GM12878 (cell line): ENCODE data around the gene UBXN11. TPM values are rescaled to one million over a fixed set of nuclear protein-coding genes. Genes with fewer than 3 reads are reported as not detected.

Source experiments
- ATAC-seq: fragments of 200-7000 bp; cut with Tn5 transposase; 3 replicates; pipeline ENCODE4 v1.9.1; 2020; ENCODE audit warnings: mild to moderate bottlenecking, moderate library complexity
- BruUV-seq: library from RNA; stranded (reverse); fragments of 400-500 nt; replicated peaks from 2 replicates; lab custom pipeline; 2021; lab: Mats Ljungman, UMichigan
- CTCF ChIA-PET: fragments of 300-600 bp; sonication (Branson Sonifier 250); formaldehyde crosslinking; extraction: SDS; loops from one replicate; lab custom pipeline; 2021; ENCODE audit warnings: inconsistent platforms; lab: Yijun Ruan, JAX
- POLR2A ChIA-PET: fragments of 350-600 bp; formaldehyde crosslinking; extraction: SDS; loops from one replicate; lab custom pipeline; 2021; ENCODE audit warnings: inconsistent platforms; lab: Charles Lee
- RAD21 ChIA-PET: fragments of 300-600 bp; sonication (Branson Sonifier 250); formaldehyde crosslinking; loops from one replicate; lab custom pipeline; 2023; ENCODE audit warnings: antibody characterized with exemption; ENCODE audit not compliant: unreplicated experiment; lab: Charles Lee
- SMC1A ChIA-PET: fragments of 300-600 bp; sonication (Branson Sonifier 250); formaldehyde crosslinking; loops from one replicate; lab custom pipeline; 2023; ENCODE audit not compliant: unreplicated experiment, uncharacterized antibody; lab: Charles Lee
- DNase-seq: peaks from one replicate; pipeline ENCODE4 v3.0.0-alpha.2; 2011; ENCODE audit warnings: low read depth, low spot score
- FAIRE-seq: peaks from 3 replicates; lab custom pipeline; 2011; peaks lifted over from hg19 to GRCh38; lab: Jason Lieb, UNC
- H2AFZ ChIP-seq: 2 replicates; pipeline ENCODE4 v1.6.0; 2011; ENCODE audit warnings: low read depth, low read length, control low read depth; ENCODE audit not compliant: control insufficient read depth
- H3K27ac ChIP-seq: 2 replicates; pipeline ENCODE4 v1.5.1; 2011; ENCODE audit warnings: control low read depth; ENCODE audit not compliant: control insufficient read depth, insufficient read depth
- H3K27me3 ChIP-seq, 2 experiments: replicated peaks in 1 of 2; 2 replicates each; pipeline versions ENCODE4 v1.6.0 to v1.6.1; 2011; ENCODE audit warnings: low read length in 1 of 2; ENCODE audit not compliant: control insufficient read depth in 2 of 2, insufficient read depth in 2 of 2
- H3K36me3 ChIP-seq, 2 experiments: 2 replicates each; pipeline ENCODE4 v1.5.1; 2011; ENCODE audit warnings: low read length in 1 of 2; ENCODE audit not compliant: control insufficient read depth in 2 of 2, insufficient read depth in 2 of 2
- H3K4me1 ChIP-seq: 2 replicates; pipeline ENCODE4 v1.6.1; 2011; ENCODE audit warnings: mild to moderate bottlenecking, low read length, moderate library complexity, mixed read lengths; ENCODE audit not compliant: control insufficient read depth, insufficient read depth
- H3K4me2 ChIP-seq: 2 replicates; pipeline ENCODE4 v1.6.0; 2011; ENCODE audit warnings: control low read depth; ENCODE audit not compliant: control insufficient read depth, insufficient read depth
- H3K4me3 ChIP-seq: fragments of 200-600 bp; sonication (generic); 2 replicates; pipeline ENCODE4 v1.5.1; 2016
- H3K79me2 ChIP-seq: 2 replicates; pipeline ENCODE4 v1.6.0; 2011; ENCODE audit warnings: low read length; ENCODE audit not compliant: control insufficient read depth, insufficient read depth
- H3K9ac ChIP-seq: 2 replicates; pipeline ENCODE4 v1.8.0; 2011; ENCODE audit warnings: low read length, control low read depth, mixed read lengths; ENCODE audit not compliant: control insufficient read depth, insufficient read depth
- H3K9me3 ChIP-seq: replicated peaks from 3 replicates; pipeline ENCODE4 v1.5.1; 2011; ENCODE audit warnings: mild to moderate bottlenecking, low read length; ENCODE audit not compliant: control insufficient read depth, insufficient read depth
- H4K20me1 ChIP-seq: 2 replicates; pipeline ENCODE4 v1.6.0; 2011; ENCODE audit not compliant: control insufficient read depth, insufficient read depth
- BMI1 ChIP-seq: fragments of 450-650 bp; IDR thresholded peaks from 2 replicates; pipeline ENCODE4 v1.6.1; 2016; ENCODE audit warnings: mild to moderate bottlenecking, moderate library complexity, borderline replicate concordance
- CREB1 ChIP-seq: IDR thresholded peaks from 2 replicates; pipeline ENCODE4 v1.6.1; 2012; ENCODE audit warnings: low read depth, mild to moderate bottlenecking, inconsistent platforms
- FOXM1 ChIP-seq: IDR thresholded peaks from 2 replicates; pipeline ENCODE4 v1.6.1; 2012; ENCODE audit warnings: low read depth, mild to moderate bottlenecking, inconsistent platforms, low read length, moderate library complexity
- GATAD2B ChIP-seq: fragments of 450-650 bp; conservative IDR thresholded peaks from 2 replicates; pipeline ENCODE4 v1.6.1; 2017; ENCODE audit warnings: low read depth, mild to moderate bottlenecking, moderate library complexity
- HDAC2 ChIP-seq: fragments of 200-600 bp; sonication (generic); IDR thresholded peaks from 2 replicates; pipeline ENCODE4 v1.6.1; 2017
- IKZF1 ChIP-seq: fragments of 450-650 bp; conservative IDR thresholded peaks from 2 replicates; pipeline ENCODE4 v1.6.1; 2017; ENCODE audit warnings: antibody characterized with exemption, mild to moderate bottlenecking
- IRF4 ChIP-seq: IDR thresholded peaks from 2 replicates; pipeline ENCODE4 v1.6.1; 2011; ENCODE audit warnings: low read depth, low read length
- MXI1 ChIP-seq: fragments of 150-350 bp; IDR thresholded peaks from 2 replicates; pipeline ENCODE4 v1.6.1; 2011; ENCODE audit warnings: low read depth, mild to moderate bottlenecking, inconsistent platforms, low read length, improper control_type of control experiment
- NRF1 ChIP-seq: conservative IDR thresholded peaks from 2 replicates; pipeline ENCODE4 v1.6.1; 2011; ENCODE audit warnings: mild to moderate bottlenecking, low read depth, low read length, improper control_type of control experiment
- RB1 ChIP-seq: fragments of 450-650 bp; formaldehyde crosslinking; IDR thresholded peaks from 2 replicates; pipeline ENCODE4 v1.6.1; 2017; ENCODE audit warnings: mild to moderate bottlenecking, borderline replicate concordance
- SMARCA5 ChIP-seq: fragments of 450-650 bp; IDR thresholded peaks from 2 replicates; pipeline ENCODE4 v1.6.1; 2017; ENCODE audit warnings: mild to moderate bottlenecking
- STAT3 ChIP-seq: IDR thresholded peaks from 2 replicates; pipeline ENCODE4 v1.6.1; 2011; ENCODE audit warnings: low read depth, low read length, improper control_type of control experiment
- ZBED1 ChIP-seq: IDR thresholded peaks from 2 replicates; pipeline ENCODE4 v1.6.1; 2016; ENCODE audit warnings: borderline replicate concordance
- ZNF217 ChIP-seq: fragments of 450-650 bp; IDR thresholded peaks from 2 replicates; pipeline ENCODE4 v1.6.1; 2017; ENCODE audit warnings: antibody characterized with exemption, mild to moderate bottlenecking
- WGBS: methylation state at CpG from one replicate; pipeline ENCODE4 v1.1.6; 2016; ENCODE audit warnings: low lambda C conversion rate; ENCODE audit not compliant: insufficient replicate concordance, insufficient coverage; ENCODE audit errors: missing lambda C conversion rate; 5-methylcytosine and 5-hydroxymethylcytosine counted together
- in situ Hi-C: fragments of 300-500 bp; cut with MboI; formaldehyde crosslinking; loops from 9 replicates; pipeline ENCODE4 v1.14.3; 2018; ENCODE audit warnings: mixed read lengths
- intact Hi-C: fragments of 100-400 bp; cut with micrococcal nuclease; formaldehyde crosslinking; loops from one replicate; pipeline ENCODE4 v1.14.2; 2022; ENCODE audit not compliant: unreplicated experiment
- polyA plus RNA-seq, 11 experiments: library from polyadenylated mRNA; depleted of rRNA in 4 of 11; unstranded in 6 of 11; stranded (reverse) in 5 of 11; fragments of >200 nt; fragmentation: Nextera tagmentation in 4 of 11; fragmentation: Illumina TruSeq in 1 of 11; extraction: Ambion mirVana in 4 of 11; extraction: Trizol in 1 of 11; gene quantifications; 1 replicate in 1 of 11; 2 replicates in 10 of 11; pipeline versions ENCODE4 v1.2.1 to v1.2.3, GENCODE V29; 2011 to 2016; ENCODE audit warnings: inconsistent platforms in 2 of 11, missing spikeins in 2 of 11, low read depth in 1 of 11
- total RNA-seq, 4 experiments: library from RNA; depleted of rRNA in 3 of 4; stranded (reverse); fragments of >200 nt in 3 of 4; fragmentation: Illumina TruSeq in 1 of 4; extraction: Trizol in 1 of 4; gene quantifications; 2 replicates each; pipeline versions ENCODE4 v1.2.1 to v1.2.3, GENCODE V29; 2013 to 2021
- TF ChIP-seq, protein P1 (sequence below): fragments of 450-650 bp; IDR thresholded peaks from 2 replicates; pipeline ENCODE4 v1.6.1; 2016; ENCODE audit warnings: mild to moderate bottlenecking
- TF ChIP-seq, protein P2 (sequence below): IDR thresholded peaks from 2 replicates; pipeline ENCODE4 v1.6.1; 2012; ENCODE audit warnings: low read depth, low read length, improper control_type of control experiment
- TF ChIP-seq, protein P3 (sequence below): fragments of 450-650 bp; IDR thresholded peaks from 2 replicates; pipeline ENCODE4 v1.6.1; 2014; ENCODE audit warnings: mild to moderate bottlenecking
- TF ChIP-seq, protein P4 (sequence below): fragments of 450-650 bp; IDR thresholded peaks from 2 replicates; pipeline ENCODE4 v1.6.1; 2017; ENCODE audit warnings: mild to moderate bottlenecking, low read depth, inconsistent platforms; ENCODE audit not compliant: poor library complexity, severe bottlenecking

Gene UBXN11
- total and polyA plus RNA-seq, 10 of the 15 experiments (the other 5 are each of a cell fraction or from before 2014, with no cell fraction given), result 0.32 to 34.4 (median 9.6) TPM

DNA sequence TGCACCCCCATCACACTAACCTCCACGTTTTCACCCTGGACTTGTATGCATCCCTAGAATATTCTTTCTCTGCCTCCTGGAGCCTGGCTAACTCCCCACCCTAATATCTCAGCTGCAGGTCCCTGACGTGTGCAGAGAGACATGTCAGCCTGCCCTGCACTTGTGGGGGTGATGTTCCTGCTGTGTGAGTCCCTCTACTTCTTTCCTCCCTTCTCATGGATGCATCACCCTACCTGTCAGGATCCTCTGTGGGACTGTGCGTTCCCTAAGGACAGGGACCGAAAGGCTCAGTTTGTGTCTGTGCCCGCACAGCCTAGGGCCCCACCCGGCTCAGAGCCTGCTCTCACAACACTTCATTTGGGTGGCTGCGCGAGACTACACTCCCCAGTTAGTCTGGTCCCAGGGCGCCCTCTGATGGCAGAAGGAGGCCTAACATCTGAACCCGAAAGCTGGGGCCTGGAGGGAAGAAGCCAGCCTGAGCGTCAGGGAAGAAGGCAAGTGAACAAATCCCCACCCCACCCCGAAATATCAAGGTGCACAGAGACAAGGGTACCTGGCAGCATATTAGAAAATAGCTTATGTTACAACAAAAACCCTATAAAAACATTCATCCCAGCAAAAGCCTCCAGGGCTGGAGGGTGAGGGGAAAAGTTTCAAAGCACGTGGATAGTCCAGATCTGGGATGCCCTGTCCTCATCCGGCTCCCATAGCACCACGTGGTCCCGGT, 15.0 kb upstream of the UBXN11 start:
- peak; percentile 81 for FAIRE-seq
- Histone ChIP-seq H3K4me3 (no peak overlapping the region), H2AFZ (peak overlapping the region; percentile 45), H3K4me1 (peaks cover 26% of the 10 kb centered on the region), H3K4me2 (peak overlapping the region; percentile 77), H3K79me2 (peaks cover 23% of the 10 kb centered on the region), H4K20me1 (no peaks in the 10 kb centered on the region), H3K9me3 (no peaks in the 10 kb centered on the region), H3K36me3 (peaks cover 0 to 3% of the 10 kb centered on the region in 2 experiments; a peak in 1 of 4 replicates), H3K27me3 (no peaks in the 10 kb centered on the region), H3K27ac (peak overlapping the region; percentile 4; the same call in 1 of the 2 replicates), H3K9ac (peak overlapping the region; percentile 29; the same call in 1 of the 2 replicates)
- in situ Hi-C loops, result loop anchor here (5.0 kb wide), 2 partner anchors 34 to 149 kb away; partner anchors contain the start of gene ZNF593OS
- peak; percentile 57 for DNase-seq
- SMC1A ChIA-PET, result interaction anchor here (0.7 to 14.9 kb wide), 19 partner anchors 10 to 268 kb away, joined by 3 to 474 read pairs (median 5); partner anchors contain the start of genes C1orf232, CEP85, SH3BGRL3 and UBXN11
- RAD21 ChIA-PET, result interaction anchor here (0.6 to 10.4 kb wide), 15 partner anchors 12 to 176 kb away, joined by 3 to 477 read pairs (median 5); partner anchors contain the start of genes C1orf232, CEP85, SH3BGRL3 and UBXN11
- no TSS peak for BruUV-seq
- intact Hi-C loops, result loop anchor here (1.0 to 5.0 kb wide), 3 partner anchors 36 to 154 kb away; partner anchors contain the start of genes C1orf232 and ZNF593
- CTCF ChIA-PET, result interaction anchor here (0.6 to 11.6 kb wide), 37 partner anchors 10 to 218 kb away, joined by 3 to 879 read pairs (median 5); partner anchors contain the start of genes CEP85, SH3BGRL3, UBXN11 and ZNF593
- peak; percentile 76 for ATAC-seq
- 6% methylated on average over 16 of the region's 16 CpGs for WGBS
- POLR2A ChIA-PET, result interaction anchor here (0.6 to 10.6 kb wide), 3 partner anchors 34 to 104 kb away, joined by 4 to 253 read pairs (median 31); partner anchors contain the start of gene SH3BGRL3
- TF ChIP-seq CREB1 (peak; percentile 26; the same call in 1 of the 2 replicates), STAT3 (0 out of 2 replicates have a peak, but pooled peaks have one; percentile 33), RB1 (peak; percentile 60), FOXM1 (0 out of 2 replicates have a peak, but pooled peaks have one; percentile 42), SMARCA5 (peak; percentile 86; the same call in 1 of the 2 replicates), BMI1 (no peak), MXI1 (peak; percentile 34; the same call in 1 of the 2 replicates), IRF4 (no peak), NRF1 (no peak), IKZF1 (peak; percentile 30; the same call in 1 of the 2 replicates), ZBED1 (no peak), HDAC2 (no peak), ZNF217 (no peak), GATAD2B (0 out of 2 replicates have a peak, but pooled peaks have one; percentile 31)
- TF ChIP-seq, protein P1, sequence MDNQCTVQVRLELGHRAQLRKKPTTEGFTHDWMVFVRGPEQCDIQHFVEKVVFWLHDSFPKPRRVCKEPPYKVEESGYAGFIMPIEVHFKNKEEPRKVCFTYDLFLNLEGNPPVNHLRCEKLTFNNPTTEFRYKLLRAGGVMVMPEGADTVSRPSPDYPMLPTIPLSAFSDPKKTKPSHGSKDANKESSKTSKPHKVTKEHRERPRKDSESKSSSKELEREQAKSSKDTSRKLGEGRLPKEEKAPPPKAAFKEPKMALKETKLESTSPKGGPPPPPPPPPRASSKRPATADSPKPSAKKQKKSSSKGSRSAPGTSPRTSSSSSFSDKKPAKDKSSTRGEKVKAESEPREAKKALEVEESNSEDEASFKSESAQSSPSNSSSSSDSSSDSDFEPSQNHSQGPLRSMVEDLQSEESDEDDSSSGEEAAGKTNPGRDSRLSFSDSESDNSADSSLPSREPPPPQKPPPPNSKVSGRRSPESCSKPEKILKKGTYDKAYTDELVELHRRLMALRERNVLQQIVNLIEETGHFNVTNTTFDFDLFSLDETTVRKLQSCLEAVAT, result 0 out of 2 replicates have a peak, but pooled peaks have one; percentile 27
- TF ChIP-seq, protein P2, sequence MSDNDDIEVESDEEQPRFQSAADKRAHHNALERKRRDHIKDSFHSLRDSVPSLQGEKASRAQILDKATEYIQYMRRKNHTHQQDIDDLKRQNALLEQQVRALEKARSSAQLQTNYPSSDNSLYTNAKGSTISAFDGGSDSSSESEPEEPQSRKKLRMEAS, result no peak
- TF ChIP-seq, protein P3, sequence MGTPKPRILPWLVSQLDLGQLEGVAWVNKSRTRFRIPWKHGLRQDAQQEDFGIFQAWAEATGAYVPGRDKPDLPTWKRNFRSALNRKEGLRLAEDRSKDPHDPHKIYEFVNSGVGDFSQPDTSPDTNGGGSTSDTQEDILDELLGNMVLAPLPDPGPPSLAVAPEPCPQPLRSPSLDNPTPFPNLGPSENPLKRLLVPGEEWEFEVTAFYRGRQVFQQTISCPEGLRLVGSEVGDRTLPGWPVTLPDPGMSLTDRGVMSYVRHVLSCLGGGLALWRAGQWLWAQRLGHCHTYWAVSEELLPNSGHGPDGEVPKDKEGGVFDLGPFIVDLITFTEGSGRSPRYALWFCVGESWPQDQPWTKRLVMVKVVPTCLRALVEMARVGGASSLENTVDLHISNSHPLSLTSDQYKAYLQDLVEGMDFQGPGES, result no peak
- TF ChIP-seq, protein P4, sequence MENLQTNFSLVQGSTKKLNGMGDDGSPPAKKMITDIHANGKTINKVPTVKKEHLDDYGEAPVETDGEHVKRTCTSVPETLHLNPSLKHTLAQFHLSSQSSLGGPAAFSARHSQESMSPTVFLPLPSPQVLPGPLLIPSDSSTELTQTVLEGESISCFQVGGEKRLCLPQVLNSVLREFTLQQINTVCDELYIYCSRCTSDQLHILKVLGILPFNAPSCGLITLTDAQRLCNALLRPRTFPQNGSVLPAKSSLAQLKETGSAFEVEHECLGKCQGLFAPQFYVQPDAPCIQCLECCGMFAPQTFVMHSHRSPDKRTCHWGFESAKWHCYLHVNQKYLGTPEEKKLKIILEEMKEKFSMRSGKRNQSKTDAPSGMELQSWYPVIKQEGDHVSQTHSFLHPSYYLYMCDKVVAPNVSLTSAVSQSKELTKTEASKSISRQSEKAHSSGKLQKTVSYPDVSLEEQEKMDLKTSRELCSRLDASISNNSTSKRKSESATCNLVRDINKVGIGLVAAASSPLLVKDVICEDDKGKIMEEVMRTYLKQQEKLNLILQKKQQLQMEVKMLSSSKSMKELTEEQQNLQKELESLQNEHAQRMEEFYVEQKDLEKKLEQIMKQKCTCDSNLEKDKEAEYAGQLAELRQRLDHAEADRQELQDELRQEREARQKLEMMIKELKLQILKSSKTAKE, result peak; percentile 55
